Natural killer cell (primary cell): ENCODE measurements around the gene FBXL15. TPM values are rescaled to one million over a fixed set of nuclear protein-coding genes. Genes with fewer than 3 reads are reported as not detected.

ENCODE experiments used
- ATAC-seq, 3 donors: fragments of 150-1000 bp in 2 of 3; fragments of 200-7000 bp in 1 of 3; cut with Tn5 transposase; 1 replicate in 1 of 3; 2 replicates in 2 of 3; pipeline ENCODE4 v1.10.0; 2021; ENCODE audit warnings: mild to moderate bottlenecking in 2 of 3, moderate library complexity in 2 of 3
- DNase-seq, 2 donors: peaks; one replicate each; pipeline versions ENCODE4 v3.0.0 to v3.0.0-alpha.2; 2013 to 2021; ENCODE audit warnings: mixed read lengths in 1 of 2
- H3K27ac ChIP-seq: one replicate; pipeline ENCODE4 v1.5.1; 2013; ENCODE audit warnings: mild to moderate bottlenecking, low read length
- H3K27me3 ChIP-seq: one replicate; pipeline ENCODE4 v1.6.1; 2013; ENCODE audit warnings: low read length; ENCODE audit not compliant: control insufficient read depth, insufficient read depth
- H3K36me3 ChIP-seq: one replicate; pipeline ENCODE4 v1.6.1; 2013; ENCODE audit warnings: low read length; ENCODE audit not compliant: control insufficient read depth, insufficient read depth
- H3K4me1 ChIP-seq: one replicate; pipeline ENCODE4 v1.6.1; 2013; ENCODE audit warnings: low read length; ENCODE audit not compliant: control insufficient read depth, insufficient read depth
- H3K4me3 ChIP-seq: one replicate; pipeline ENCODE4 v1.5.1; 2013; ENCODE audit warnings: low read length
- H3K9me3 ChIP-seq: one replicate; pipeline ENCODE4 v1.6.1; 2013; ENCODE audit warnings: low read length; ENCODE audit not compliant: control insufficient read depth, insufficient read depth
- H3K27ac Mint-ChIP-seq, 2 donors: one replicate each; pipeline ENCODE4 v1.8.0; 2022; ENCODE audit warnings: mild to moderate bottlenecking in 2 of 2, mixed read lengths in 2 of 2, moderate library complexity in 1 of 2
- H3K27me3 Mint-ChIP-seq, 2 donors: one replicate each; pipeline ENCODE4 v1.8.0; 2022; ENCODE audit warnings: low read depth in 2 of 2, mixed read lengths in 2 of 2
- H3K36me3 Mint-ChIP-seq: one replicate; pipeline ENCODE4 v1.8.0; 2022; ENCODE audit warnings: mixed read lengths
- H3K4me1 Mint-ChIP-seq, 2 donors: one replicate each; pipeline ENCODE4 v1.8.0; 2022; ENCODE audit warnings: mixed read lengths in 2 of 2
- H3K4me3 Mint-ChIP-seq: one replicate; pipeline ENCODE4 v1.8.0; 2022; ENCODE audit warnings: mild to moderate bottlenecking, moderate library complexity, mixed read lengths
- H3K9me3 Mint-ChIP-seq, 2 donors: one replicate each; pipeline ENCODE4 v1.8.0; 2022; ENCODE audit warnings: mixed read lengths in 2 of 2
- CTCF ChIP-seq: fragments of 200-600 bp; IDR thresholded peaks from one replicate; pipeline ENCODE4 v1.8.0; 2022; ENCODE audit warnings: antibody characterized with exemption
- WGBS: methylation state at CpG from one replicate; pipeline ENCODE4 v1.1.7; 2013; ENCODE audit warnings: missing lambda C conversion rate; ENCODE audit not compliant: insufficient coverage; 5-methylcytosine and 5-hydroxymethylcytosine counted together
- intact Hi-C: fragments of 100-400 bp; cut with micrococcal nuclease; formaldehyde crosslinking; loops from one replicate; pipeline ENCODE4 v1.14.2; 2022
- total RNA-seq, 4 donors: library from RNA; stranded (reverse); fragments of 120-200 nt in 1 of 4; gene quantifications; one replicate each; pipeline versions ENCODE4 v1.2.3 to v1.2.4, GENCODE V29; 2013 to 2022

The FBXL15 gene
- total RNA-seq, 3 donors from 2014 or later (not counting 1 experiment from before 2014, with no cell fraction given) = 15.2 to 17.4 (median 15.5) TPM

GRCh38 chr10:102382871-102383270 lies 37.8 kb upstream of the FBXL15 start:
- ATAC-seq = no peak
- H3K27me3 ChIP-seq = no peaks in the 10 kb centered on the region
- H3K9me3 ChIP-seq = no peaks in the 10 kb centered on the region
- Mint-ChIP-seq H3K27ac (no peak overlapping the region), H3K27me3 (no peaks in the 10 kb centered on the region), H3K9me3 (no peaks in the 10 kb centered on the region), H3K4me3 (no peak overlapping the region), H3K36me3 (no peaks in the 10 kb centered on the region), H3K4me1 (no peaks in the 10 kb centered on the region)
- H3K27ac ChIP-seq = no peak overlapping the region
- WGBS = 97% methylated on average over 8 of the region's 8 CpGs
- no peak for DNase-seq
- H3K4me1 ChIP-seq = no peaks in the 10 kb centered on the region
- H3K36me3 ChIP-seq = peaks cover 39% of the 10 kb centered on the region
- intact Hi-C loops = no loop called here
- TF ChIP-seq CTCF = no peak
- H3K4me3 ChIP-seq = no peak overlapping the region

- Mint-ChIP-seq H3K27me3 (no peaks in the 10 kb centered on the region), H3K4me3 (no peak overlapping the region), H3K27ac (no peak overlapping the region), H3K9me3 (no peaks in the 10 kb centered on the region), H3K36me3 (no peaks in the 10 kb centered on the region), H3K4me1 (no peaks in the 10 kb centered on the region)
- H3K36me3 ChIP-seq = peaks cover 30% of the 10 kb centered on the region
- H3K4me1 ChIP-seq = no peaks in the 10 kb centered on the region
- H3K9me3 ChIP-seq = no peaks in the 10 kb centered on the region
- WGBS = 62% methylated on average over 6 of the region's 6 CpGs
- no peak overlapping the region for H3K4me3 ChIP-seq
- intact Hi-C loops = no loop called here
- DNase-seq (peak in 1 of 2 donors; percentile 53), ATAC-seq (peak in 1 of 3 donors; percentile 50)
- no peaks in the 10 kb centered on the region for H3K27me3 ChIP-seq
- peak; percentile 21 for TF ChIP-seq CTCF
- no peak overlapping the region for H3K27ac ChIP-seq
Measured at GRCh38 chr10:102384053-102384452, 36.6 kb upstream of the FBXL15 start.

GRCh38 chr10:102384606-102385429 lies 35.8 kb upstream of the FBXL15 start:
- Histone ChIP-seq H3K27me3 (no peaks in the 10 kb centered on the region), H3K4me3 (no peak overlapping the region), H3K27ac (no peak overlapping the region), H3K4me1 (no peaks in the 10 kb centered on the region), H3K36me3 (peaks cover 23% of the 10 kb centered on the region), H3K9me3 (no peaks in the 10 kb centered on the region)
- Mint-ChIP-seq H3K36me3 (no peaks in the 10 kb centered on the region), H3K4me3 (no peak overlapping the region), H3K27ac (peak overlapping the region in 1 of 2 donors; percentile 29), H3K4me1 (no peaks in the 10 kb centered on the region), H3K27me3 (peaks cover 0 to 1% of the 10 kb centered on the region in 2 donors), H3K9me3 (no peaks in the 10 kb centered on the region)
- no peak for TF ChIP-seq CTCF
- ATAC-seq (peak in 2 of 3 donors; percentile 40 to 60), DNase-seq (peak in 1 of 2 donors; percentile 35)
- intact Hi-C loops = no loop called here
- 87% methylated on average over 4 of the region's 4 CpGs for WGBS
